Prostate gland (tissue), 2 donors: ENCODE data around the gene DGKI. TPM values are rescaled to one million over a fixed set of nuclear protein-coding genes. Genes with fewer than 3 reads are reported as not detected.

Source experiments
- DNase-seq: peaks from one replicate; pipeline ENCODE4 v3.0.0-alpha.2; 2019; ENCODE audit warnings: low spot score
- H3K27ac ChIP-seq, 2 donors: fragments of 200-600 bp; sonication (generic); 2 replicates each; pipeline ENCODE4 v1.5.1; 2017 to 2019
- H3K27me3 ChIP-seq: fragments of 200-600 bp; sonication (generic); replicated peaks from 2 replicates; pipeline ENCODE4 v1.5.1; 2019; ENCODE audit not compliant: insufficient read depth
- H3K36me3 ChIP-seq, 2 donors: fragments of 200-600 bp; sonication (generic); 1 replicate in 1 of 2; 2 replicates in 1 of 2; pipeline versions ENCODE4 v1.5.1 to v1.8.1; 2017 to 2019
- H3K4me1 ChIP-seq: fragments of 200-600 bp; sonication (generic); replicated peaks from 2 replicates; pipeline ENCODE4 v1.5.1; 2019
- H3K4me3 ChIP-seq, 2 donors: fragments of 200-600 bp; sonication (generic); 2 replicates each; pipeline ENCODE4 v1.5.1; 2017 to 2019
- H3K9me3 ChIP-seq: fragments of 200-600 bp; sonication (generic); 2 replicates; pipeline ENCODE4 v1.5.1; 2017
- CTCF ChIP-seq, 4 experiments: fragments of 200-600 bp in 2 of 4; fragments of 450-650 bp in 2 of 4; sonication (generic) in 2 of 4; IDR thresholded peaks; 1 replicate in 3 of 4; 2 replicates in 1 of 4; pipeline ENCODE4 v1.5.1; 2016 to 2019; ENCODE audit warnings: antibody characterized with exemption in 4 of 4, mild to moderate bottlenecking in 2 of 4, moderate library complexity in 2 of 4
- POLR2A ChIP-seq: fragments of 450-650 bp; IDR thresholded peaks from one replicate; pipeline ENCODE4 v1.6.1; 2016; ENCODE audit warnings: antibody characterized with exemption, mild to moderate bottlenecking
- POLR2AphosphoS5 ChIP-seq: sonication (generic); formaldehyde crosslinking; IDR thresholded peaks from one replicate; pipeline ENCODE4 v1.6.1; 2017; ENCODE audit warnings: antibody characterized with exemption
- WGBS: methylation state at CpG from one replicate; pipeline ENCODE4 v1.1.5; 2018; 5-methylcytosine and 5-hydroxymethylcytosine counted together
- intact Hi-C: fragments of 100-400 bp; cut with DNase I; formaldehyde crosslinking; loops from one replicate; pipeline ENCODE4 v1.14.2; 2022
- total RNA-seq, 2 donors: library from RNA; depleted of rRNA; stranded (reverse); fragments of >200 nt; gene quantifications; one replicate each; pipeline ENCODE4 v1.1.0, GENCODE V29; 2016

DGKI gene
- total RNA-seq, 2 donors from 2014 or later: 0.32 to 1.5 TPM

GRCh38 chr7:137343281-137343841, 503.4 kb downstream of the DGKI start, which contains the start of gene PTN:
Gene PTN, minus strand, starts transcription at chr7:137343733. Its CDS starts 88,760 bp downstream, at chr7:137254973.
- no peak for TF ChIP-seq CTCF (IDR thresholded peaks at IDR 0.05)
- TF ChIP-seq POLR2A: no peak
- TF ChIP-seq POLR2AphosphoS5: peak; percentile 17
- peak within 1 kb of the TSS; percentile 25 to 62 for H3K27ac ChIP-seq
- peak; percentile 14 for DNase-seq
- under 1% methylated on average over 23 of the region's 23 CpGs for WGBS
- intact Hi-C loops: no loop called here
- no peaks in the 10 kb centered on the region for H3K4me1 ChIP-seq
- peak within 1 kb of the TSS; percentile 30 to 36 for H3K4me3 ChIP-seq
- no peaks in the 10 kb centered on the region for H3K9me3 ChIP-seq
- H3K27me3 ChIP-seq: no peaks in the 10 kb centered on the region
- no peaks in the 10 kb centered on the region for H3K36me3 ChIP-seq

- Histone ChIP-seq H3K4me3 (peak overlapping the region; percentile 30 to 36), H3K36me3 (no peaks in the 10 kb centered on the region), H3K27me3 (no peaks in the 10 kb centered on the region), H3K27ac (peak overlapping the region; percentile 25 to 62), H3K4me1 (peaks cover under 1% of the 10 kb centered on the region), H3K9me3 (no peaks in the 10 kb centered on the region)
- no peak for DNase-seq
- intact Hi-C loops: no loop called here
- TF ChIP-seq POLR2AphosphoS5 (no peak), CTCF (IDR thresholded peaks at IDR 0.05) (no peak), POLR2A (no peak)
- 9% methylated on average over 5 of the region's 5 CpGs for WGBS
Observed at GRCh38 chr7:137342828-137343261, 503.9 kb downstream of the DGKI start.

- no peaks in the 10 kb centered on the region for H3K9me3 ChIP-seq
- no peak for DNase-seq
- peak overlapping the region; percentile 25 to 62 for H3K27ac ChIP-seq
- intact Hi-C loops: no loop called here
- TF ChIP-seq CTCF (IDR thresholded peaks at IDR 0.05) (no peak), POLR2AphosphoS5 (no peak), POLR2A (no peak)
- no peaks in the 10 kb centered on the region for H3K36me3 ChIP-seq
- peaks cover 4% of the 10 kb centered on the region for H3K4me1 ChIP-seq
- peak overlapping the region in 1 of 2 donors; percentile 11 for H3K4me3 ChIP-seq
- 63% methylated on average over 3 of the region's 3 CpGs for WGBS
- no peaks in the 10 kb centered on the region for H3K27me3 ChIP-seq
Observed at GRCh38 chr7:137342265-137342664, 504.5 kb downstream of the DGKI start.

- no peak for DNase-seq
- 61% methylated on average over 2 of the region's 2 CpGs for WGBS
- Histone ChIP-seq H3K27me3 (no peaks in the 10 kb centered on the region), H3K4me3 (no peak overlapping the region), H3K9me3 (no peaks in the 10 kb centered on the region), H3K27ac (peak overlapping the region; percentile 35 to 55), H3K4me1 (peaks cover 4% of the 10 kb centered on the region), H3K36me3 (no peaks in the 10 kb centered on the region)
- intact Hi-C loops: no loop called here
- TF ChIP-seq POLR2A (no peak), CTCF (IDR thresholded peaks at IDR 0.05) (no peak), POLR2AphosphoS5 (no peak)
Observed at GRCh38 chr7:137337902-137338301, 508.9 kb downstream of the DGKI start.

- Histone ChIP-seq H3K9me3 (no peaks in the 10 kb centered on the region), H3K27ac (no peak overlapping the region), H3K27me3 (no peaks in the 10 kb centered on the region), H3K4me3 (no peak overlapping the region), H3K36me3 (no peaks in the 10 kb centered on the region), H3K4me1 (peaks cover 4% of the 10 kb centered on the region)
- TF ChIP-seq POLR2AphosphoS5: no peak
- TF ChIP-seq CTCF (IDR thresholded peaks at IDR 0.05): no peak
- TF ChIP-seq POLR2A: no peak
- intact Hi-C loops: no loop called here
- WGBS: 77% methylated on average over 4 of the region's 4 CpGs
- no peak for DNase-seq
Observed at GRCh38 chr7:137335814-137336213, 511.0 kb downstream of the DGKI start.
